Right atrium auricular region (tissue), 2 donors: Measurements from ENCODE around the gene HNF1B. TPM values are rescaled to one million over a fixed set of nuclear protein-coding genes. Genes with fewer than 3 reads are reported as not detected.

Experiments
- DNase-seq: peaks from one replicate; pipeline ENCODE4 v3.0.0-alpha.2; 2019; ENCODE audit warnings: low spot score
- H3K27ac ChIP-seq, 2 donors: fragments of 200-600 bp; sonication (generic); 1 replicate in 1 of 2; 2 replicates in 1 of 2; pipeline ENCODE4 v1.5.1; 2016 to 2019
- H3K27me3 ChIP-seq, 2 donors: fragments of 200-600 bp; sonication (generic); one replicate each; pipeline versions ENCODE4 v1.5.1 to v1.6.0; 2017 to 2019
- H3K36me3 ChIP-seq: fragments of 200-600 bp; sonication (generic); one replicate; pipeline ENCODE4 v1.5.1; 2016
- H3K4me1 ChIP-seq, 2 donors: fragments of 200-600 bp; sonication (generic); one replicate each; pipeline versions ENCODE4 v1.5.1 to v1.6.0; 2017 to 2019
- H3K4me3 ChIP-seq, 2 donors: fragments of 200-600 bp; sonication (generic); 1 replicate in 1 of 2; 2 replicates in 1 of 2; pipeline ENCODE4 v1.5.1; 2017 to 2019; ENCODE audit warnings: mild to moderate bottlenecking in 1 of 2, moderate library complexity in 1 of 2
- H3K9me3 ChIP-seq, 2 donors: fragments of 200-600 bp; sonication (generic); one replicate each; pipeline ENCODE4 v1.5.1; 2019
- CTCF ChIP-seq, 2 donors: fragments of 200-600 bp; sonication (generic); IDR thresholded peaks; one replicate each; pipeline ENCODE4 v1.5.1; 2019; ENCODE audit warnings: antibody characterized with exemption in 2 of 2
- total RNA-seq, 2 donors: library from RNA; depleted of rRNA; stranded (reverse); fragments of >200 nt; gene quantifications; one replicate each; pipeline ENCODE4 v1.1.0, GENCODE V29; 2016

HNF1B gene
- total RNA-seq, 2 donors from 2014 or later: not detected

- H3K4me1 ChIP-seq: peaks cover 0 to 12% of the 10 kb centered on the region in 2 donors
- TF ChIP-seq CTCF (IDR thresholded peaks at IDR 0.05): no peak
- no peaks in the 10 kb centered on the region for H3K27me3 ChIP-seq
- no peak overlapping the region for H3K27ac ChIP-seq
- H3K9me3 ChIP-seq: no peaks in the 10 kb centered on the region
- H3K36me3 ChIP-seq: no peaks in the 10 kb centered on the region
- no peak for DNase-seq
- H3K4me3 ChIP-seq: no peak overlapping the region
Measured at GRCh38 chr17:37713624-37714023, 31.2 kb downstream of the HNF1B start.

- TF ChIP-seq CTCF (IDR thresholded peaks at IDR 0.05): no peak
- Histone ChIP-seq H3K4me1 (peaks cover 0 to 12% of the 10 kb centered on the region in 2 donors), H3K36me3 (no peaks in the 10 kb centered on the region), H3K4me3 (no peak overlapping the region), H3K9me3 (no peaks in the 10 kb centered on the region), H3K27me3 (no peaks in the 10 kb centered on the region), H3K27ac (no peak overlapping the region)
- DNase-seq: no peak
Measured at GRCh38 chr17:37713028-37713431, 31.8 kb downstream of the HNF1B start.

- Histone ChIP-seq H3K27me3 (no peaks in the 10 kb centered on the region), H3K36me3 (no peaks in the 10 kb centered on the region), H3K4me1 (no peaks in the 10 kb centered on the region), H3K4me3 (no peak overlapping the region), H3K27ac (no peak overlapping the region), H3K9me3 (no peaks in the 10 kb centered on the region)
- DNase-seq: no peak
- TF ChIP-seq CTCF (IDR thresholded peaks at IDR 0.05): no peak
Measured at GRCh38 chr17:37711113-37711512, 33.7 kb downstream of the HNF1B start.

- TF ChIP-seq CTCF (IDR thresholded peaks at IDR 0.05): no peak
- Histone ChIP-seq H3K9me3 (no peaks in the 10 kb centered on the region), H3K4me1 (no peaks in the 10 kb centered on the region), H3K36me3 (no peaks in the 10 kb centered on the region), H3K4me3 (no peak overlapping the region), H3K27me3 (no peaks in the 10 kb centered on the region), H3K27ac (no peak overlapping the region)
- peak; percentile 58 for DNase-seq
Measured at GRCh38 chr17:37710344-37710886, 34.4 kb downstream of the HNF1B start.

- Histone ChIP-seq H3K4me1 (no peaks in the 10 kb centered on the region), H3K27me3 (no peaks in the 10 kb centered on the region), H3K27ac (no peak overlapping the region), H3K4me3 (no peak overlapping the region), H3K9me3 (no peaks in the 10 kb centered on the region), H3K36me3 (no peaks in the 10 kb centered on the region)
- DNase-seq: no peak
- no peak for TF ChIP-seq CTCF (IDR thresholded peaks at IDR 0.05)
Measured at GRCh38 chr17:37708616-37709212, 36.1 kb downstream of the HNF1B start.
